HepG2 (cell line): ENCODE results near the gene RPL37. TPM values are rescaled to one million over a fixed set of nuclear protein-coding genes. Genes with fewer than 3 reads are reported as not detected.
"Not testable (repeated sequence)": the region's sequence is repeated elsewhere in the genome, so short reads cannot be mapped to it uniquely, and the experiment has no call there.

Source experiments
- ATAC-seq: fragments of 200-7000 bp; cut with Tn5 transposase; 3 replicates; pipeline ENCODE4 v1.9.1; 2020; ENCODE audit warnings: mild to moderate bottlenecking, moderate library complexity
- BruUV-seq: library from RNA; stranded (reverse); fragments of 400-500 nt; replicated peaks from 2 replicates; lab custom pipeline; 2021; lab: Mats Ljungman, UMichigan
- CTCF ChIA-PET: fragments of 300-600 bp; formaldehyde crosslinking; extraction: SDS; loops from one replicate; lab custom pipeline; 2021; ENCODE audit warnings: low total read pairs, inconsistent platforms, low intra/inter-chr PET ratio; lab: Yijun Ruan, JAX
- POLR2A ChIA-PET: fragments of 350-600 bp; sonication (Branson Sonifier 250); formaldehyde crosslinking; loops from one replicate; lab custom pipeline; 2020; ENCODE audit warnings: antibody characterized with exemption, inconsistent platforms; lab: Yijun Ruan, JAX
- DNase-seq: peaks from one replicate; pipeline ENCODE4 v3.0.0-alpha.2; 2015; ENCODE audit warnings: low spot score
- FAIRE-seq: peaks from 3 replicates; lab custom pipeline; 2011; peaks lifted over from hg19 to GRCh38; lab: Jason Lieb, UNC
- H2AFZ ChIP-seq: one replicate; pipeline ENCODE4 v1.6.1; 2011; ENCODE audit warnings: low read length, inconsistent platforms
- H3K27ac ChIP-seq: fragments of 300-600 bp; 3 replicates; pipeline ENCODE4 v1.8.0; 2011; ENCODE audit warnings: mixed run types, mild to moderate bottlenecking, mixed read lengths, low read length, inconsistent platforms; ENCODE audit not compliant: insufficient read depth; ENCODE audit errors: extremely low read length
- H3K27me3 ChIP-seq, 2 experiments: fragments of 200-600 bp in 1 of 2; 2 replicates in 1 of 2; 3 replicates in 1 of 2; pipeline versions ENCODE4 v1.6.0 to v1.8.0; 2011; ENCODE audit warnings: low read length in 2 of 2, mild to moderate bottlenecking in 2 of 2, moderate library complexity in 2 of 2, inconsistent platforms in 1 of 2; ENCODE audit not compliant: insufficient read depth in 2 of 2, control insufficient read depth in 1 of 2
- H3K36me3 ChIP-seq, 2 experiments: fragments of 200-600 bp in 1 of 2; replicated peaks in 1 of 2; 2 replicates in 1 of 2; 3 replicates in 1 of 2; pipeline versions ENCODE4 v1.5.1 to v1.8.0; 2011; ENCODE audit warnings: low read length in 2 of 2, inconsistent platforms in 1 of 2; ENCODE audit not compliant: insufficient read depth in 2 of 2, control insufficient read depth in 1 of 2
- H3K4me1 ChIP-seq: 2 replicates; pipeline ENCODE4 v1.5.1; 2012; ENCODE audit warnings: low read length, inconsistent platforms; ENCODE audit not compliant: insufficient read depth
- H3K4me2 ChIP-seq: 2 replicates; pipeline ENCODE4 v1.6.0; 2011; ENCODE audit warnings: low read depth, low read length, inconsistent platforms
- H3K4me3 ChIP-seq, 3 experiments: fragments of 200-600 bp in 1 of 3; sonication (generic), shearing (Covaris generic) in 1 of 3; replicated peaks in 1 of 3; 2 replicates each; pipeline ENCODE4 v1.5.1; 2011 to 2016; ENCODE audit warnings: low read length in 3 of 3, inconsistent platforms in 2 of 3, low read depth in 2 of 3, mild to moderate bottlenecking in 2 of 3, control low read depth in 1 of 3, mixed read lengths in 1 of 3; ENCODE audit not compliant: insufficient read depth in 1 of 3
- H3K79me2 ChIP-seq: one replicate; pipeline ENCODE4 v1.6.1; 2011; ENCODE audit warnings: low read length, inconsistent platforms; ENCODE audit not compliant: insufficient read depth
- H3K9ac ChIP-seq: 2 replicates; pipeline ENCODE4 v1.6.0; 2011; ENCODE audit warnings: mild to moderate bottlenecking, low read depth, low read length, inconsistent platforms; ENCODE audit not compliant: insufficient read depth
- H3K9me3 ChIP-seq: 2 replicates; pipeline ENCODE4 v1.5.1; 2012; ENCODE audit warnings: mild to moderate bottlenecking, low read length
- H4K20me1 ChIP-seq: 2 replicates; pipeline ENCODE4 v1.6.0; 2011; ENCODE audit warnings: inconsistent platforms, mild to moderate bottlenecking, low read length, moderate library complexity; ENCODE audit not compliant: insufficient read depth
- ATAD3A ChIP-seq: sonication (generic); formaldehyde crosslinking; IDR thresholded peaks from 2 replicates; pipeline ENCODE4 v1.4.0; 2020; ENCODE audit warnings: missing genetic modification reagents
- CCAR2 ChIP-seq: fragments of 200-400 bp; formaldehyde crosslinking; optimal IDR thresholded peaks from 2 replicates; pipeline ENCODE3; 2018; ENCODE audit warnings: low read depth, mild to moderate bottlenecking, low read length, moderate library complexity
- HNF4A ChIP-seq: sonication (generic); formaldehyde crosslinking; IDR thresholded peaks from 2 replicates; pipeline ENCODE4 v1.4.0; 2020; ENCODE audit warnings: missing genetic modification reagents
- MNT ChIP-seq: fragments of 450-650 bp; IDR thresholded peaks from 2 replicates; pipeline ENCODE4 v1.6.1; 2016
- NR2F2 ChIP-seq: IDR thresholded peaks from 2 replicates; pipeline ENCODE4 v1.6.1; 2012; ENCODE audit warnings: low read depth, inconsistent platforms, borderline replicate concordance
- NR2F6 ChIP-seq, 2 experiments: IDR thresholded peaks; 2 replicates each; pipeline ENCODE4 v1.6.1; 2016; ENCODE audit warnings: antibody characterized with exemption in 1 of 2, mild to moderate bottlenecking in 1 of 2
- SOX13 ChIP-seq, 3 experiments: fragments of 450-650 bp in 1 of 3; sonication (generic) in 1 of 3; formaldehyde crosslinking in 1 of 3; IDR thresholded peaks in 2 of 3; conservative IDR thresholded peaks in 1 of 3; 2 replicates each; pipeline versions ENCODE4 v1.5.0 to v1.6.1; 2016 to 2020; ENCODE audit warnings: antibody characterized with exemption in 1 of 3, mild to moderate bottlenecking in 1 of 3, missing compliant biosample characterization in 1 of 3, missing genetic modification reagents in 1 of 3, moderate library complexity in 1 of 3
- SOX6 ChIP-seq, 2 experiments: fragments of 450-650 bp in 1 of 2; sonication (generic) in 1 of 2; formaldehyde crosslinking in 1 of 2; IDR thresholded peaks; 2 replicates each; pipeline versions ENCODE4 v1.4.0 to v1.6.1; 2017 to 2020; ENCODE audit warnings: antibody characterized with exemption in 1 of 2, mild to moderate bottlenecking in 1 of 2, missing genetic modification reagents in 1 of 2
- TCF7 ChIP-seq: sonication (generic); IDR thresholded peaks from 2 replicates; pipeline ENCODE4 v1.6.1; 2016; ENCODE audit warnings: antibody characterized with exemption, low read depth
- ZBTB1 ChIP-seq: sonication (generic); formaldehyde crosslinking; IDR thresholded peaks from 2 replicates; pipeline ENCODE4 v1.4.0; 2020; ENCODE audit warnings: missing genetic modification reagents, borderline replicate concordance
- ZMYM4 ChIP-seq: sonication (generic); formaldehyde crosslinking; IDR thresholded peaks from 2 replicates; pipeline ENCODE4 v1.8.1; 2023; ENCODE audit warnings: mild to moderate bottlenecking, missing genetic modification reagents
- ZNF557 ChIP-seq: sonication (generic); formaldehyde crosslinking; IDR thresholded peaks from 2 replicates; pipeline ENCODE4 v1.4.0; 2020; ENCODE audit warnings: missing genetic modification reagents
- WGBS: methylation state at CpG from one replicate; pipeline ENCODE4 v1.1.6; 2017; ENCODE audit warnings: low lambda C conversion rate; 5-methylcytosine and 5-hydroxymethylcytosine counted together
- in situ Hi-C: cut with HindIII; loops from 2 replicates; pipeline ENCODE4 v1.10.0; 2017; ENCODE audit warnings: low pct_unique_long_range_greater_than_20kb; ENCODE audit not compliant: extremely low pct_ligation_motif_present
- intact Hi-C: fragments of 100-400 bp; cut with micrococcal nuclease; formaldehyde crosslinking; loops from one replicate; pipeline ENCODE4 v1.10.0; 2022; ENCODE audit not compliant: unreplicated experiment
- polyA plus RNA-seq, 8 experiments: library from polyadenylated mRNA; depleted of rRNA in 3 of 8; stranded (reverse) in 7 of 8; unstranded in 1 of 8; fragments of >200 nt; fragmentation: Illumina TruSeq in 4 of 8; extraction: Trizol in 4 of 8; gene quantifications; 2 replicates each; pipeline versions ENCODE4 v1.2.1 to v1.2.3, GENCODE V29; 2011 to 2016; ENCODE audit warnings: low read depth in 4 of 8, missing spikeins in 1 of 8, mixed read lengths in 1 of 8; ENCODE audit not compliant: insufficient read depth in 1 of 8
- total RNA-seq, 5 experiments: library from RNA; depleted of rRNA; stranded (reverse); fragments of >200 nt; fragmentation: Illumina TruSeq; extraction: Trizol; gene quantifications; 2 replicates each; pipeline ENCODE4 v1.2.3, GENCODE V29; 2016; ENCODE audit warnings: low read depth in 1 of 5

RPL37 gene
- total and polyA plus RNA-seq, 2 of the 13 experiments (the other 11 are each of a cell fraction or from before 2014, with no cell fraction given), result 1,981 to 3,367 TPM

- no peak for TF ChIP-seq ZBTB1 (CRISPR knock-in tag)
- no peak for TF ChIP-seq ATAD3A
- TF ChIP-seq CCAR2, result no peak
- no peak for TF ChIP-seq MNT
- TF ChIP-seq, all 625 proteins: peak for 0
These were observed 34.4 kb upstream of the RPL37 start (continued) for GRCh38 chr5:40869384-40869783.

- Histone ChIP-seq H3K27me3 (peaks cover 0 to 1% of the 10 kb centered on the region in 2 experiments; a peak in 3 of 5 replicates), H3K4me3 (no peak overlapping the region), H3K9me3 (no peaks in the 10 kb centered on the region), H3K4me1 (peaks cover 4% of the 10 kb centered on the region; the same call in 1 of the 2 replicates), H3K9ac (no peak overlapping the region), H2AFZ (no peak overlapping the region), H3K4me2 (no peak overlapping the region), H3K79me2 (no peaks in the 10 kb centered on the region), H3K27ac (no peak overlapping the region), H4K20me1 (no peaks in the 10 kb centered on the region), H3K36me3 (no peaks in the 10 kb centered on the region)
- FAIRE-seq (no peak), DNase-seq (no peak), ATAC-seq (peak; percentile 24)
- CTCF ChIA-PET, result no interaction called here
- 61% methylated on average over 5 of the region's 5 CpGs for WGBS
- TF ChIP-seq ZNF557 (CRISPR knock-in tag), result no peak
- POLR2A ChIA-PET, result no interaction called here
- intact Hi-C loops (no loop called here), in situ Hi-C loops (no loop called here)
- BruUV-seq, result no TSS peak
These were observed 31.8 kb upstream of the RPL37 start for GRCh38 chr5:40866844-40867243.

- H3K79me2 ChIP-seq; POLR2A ChIA-PET; H3K9ac ChIP-seq; H3K4me3 ChIP-seq; H3K36me3 ChIP-seq; FAIRE-seq; H3K9me3 ChIP-seq; H3K4me2 ChIP-seq; H3K27me3 ChIP-seq; intact Hi-C loops; DNase-seq; H4K20me1 ChIP-seq; in situ Hi-C loops; H2AFZ ChIP-seq; ATAC-seq; BruUV-seq; H3K27ac ChIP-seq; CTCF ChIA-PET; TF ChIP-seq NR2F6 (CRISPR knock-in tag; IDR thresholded peaks at IDR 0.05); SOX13 (IDR thresholded peaks at IDR 0.05); SOX6 (IDR thresholded peaks at IDR 0.05): not testable (repeated sequence)
- H3K4me1 ChIP-seq, result peaks cover 13% of the 10 kb centered on the region; the same call in 1 of the 2 replicates
- 0 out of 2 replicates have a peak, but pooled peaks have one; percentile 21 for TF ChIP-seq ZMYM4 (CRISPR knock-in tag)
- peak; percentile 15; the same call in 1 of the 2 replicates for TF ChIP-seq NR2F6 (IDR thresholded peaks at IDR 0.05)
- peak; percentile 35; the same call in 1 of the 2 replicates for TF ChIP-seq HNF4A
- TF ChIP-seq TCF7, result 0 out of 2 replicates have a peak, but pooled peaks have one; percentile 53
- peak in 1 of 2 experiments; percentile 36; a peak in 2 of 4 replicates for TF ChIP-seq SOX13 (CRISPR knock-in tag; conservative IDR thresholded peaks at IDR 0.05 in 1 of 2, IDR thresholded peaks at IDR 0.05 in 1 of 2)
- TF ChIP-seq NR2F2, result peak; percentile 43; the same call in 1 of the 2 replicates
- peak; percentile 58; the same call in 1 of the 2 replicates for TF ChIP-seq SOX6 (CRISPR knock-in tag; IDR thresholded peaks at IDR 0.05)
- WGBS, result 3% methylated on average over 5 of the region's 5 CpGs
These were observed 30.0 kb upstream of the RPL37 start for GRCh38 chr5:40865004-40865403.
